H1 (cell line): ENCODE results near the gene CBLC. TPM values are rescaled to one million over a fixed set of nuclear protein-coding genes. Genes with fewer than 3 reads are reported as not detected.

ENCODE experiments used
- CTCF ChIA-PET: fragments of 300-600 bp; sonication (Branson Sonifier 250); formaldehyde crosslinking; loops from one replicate; lab custom pipeline; 2021; ENCODE audit not compliant: partially characterized antibody; lab: Charles Lee
- POLR2A ChIA-PET: fragments of 300-600 bp; sonication (Branson Sonifier 250); formaldehyde crosslinking; loops from one replicate; lab custom pipeline; 2021; ENCODE audit warnings: inconsistent platforms; ENCODE audit not compliant: partially characterized antibody; lab: Charles Lee
- DNase-seq, 2 experiments: peaks; one replicate each; pipeline versions ENCODE4 v3.0.0 to v3.0.0-alpha.2; 2010 to 2022; ENCODE audit warnings: low spot score in 2 of 2, low read depth in 1 of 2, mixed read lengths in 1 of 2
- FAIRE-seq: peaks from 2 replicates; lab custom pipeline; 2011; peaks lifted over from hg19 to GRCh38; lab: Jason Lieb, UNC
- H2AFZ ChIP-seq: 2 replicates; pipeline ENCODE4 v1.8.1; 2012; ENCODE audit warnings: low read length, inconsistent platforms
- H2AK5ac ChIP-seq: 2 replicates; pipeline ENCODE4 v1.6.1; 2013; ENCODE audit warnings: low read depth, low read length
- H2BK120ac ChIP-seq: replicated peaks from 2 replicates; pipeline ENCODE3; 2013; ENCODE audit warnings: low read depth, low read length, inconsistent platforms
- H2BK12ac ChIP-seq: 2 replicates; pipeline ENCODE4 v1.6.1; 2013; ENCODE audit warnings: low read depth, low read length
- H2BK15ac ChIP-seq: 2 replicates; pipeline ENCODE4 v1.6.1; 2013; ENCODE audit warnings: low read length
- H2BK20ac ChIP-seq: 2 replicates; pipeline ENCODE4 v1.6.1; 2013; ENCODE audit warnings: low read length
- H2BK5ac ChIP-seq: 2 replicates; pipeline ENCODE4 v1.6.1; 2013; ENCODE audit warnings: low read depth, low read length
- H3K14ac ChIP-seq: 2 replicates; pipeline ENCODE4 v1.6.1; 2013; ENCODE audit warnings: inconsistent platforms; ENCODE audit not compliant: insufficient read length
- H3K18ac ChIP-seq: 2 replicates; pipeline ENCODE4 v1.6.1; 2013; ENCODE audit warnings: low read length; ENCODE audit errors: extremely low read depth
- H3K23ac ChIP-seq: 2 replicates; pipeline ENCODE4 v1.6.1; 2013; ENCODE audit warnings: inconsistent platforms; ENCODE audit not compliant: insufficient read length
- H3K23me2 ChIP-seq: 2 replicates; pipeline ENCODE4 v1.6.1; 2013; ENCODE audit warnings: low read depth, low read length
- H3K27ac ChIP-seq: 2 replicates; pipeline ENCODE4 v1.6.1; 2011; ENCODE audit warnings: low read depth, low read length, inconsistent platforms
- H3K27me3 ChIP-seq, 4 experiments: replicated peaks in 1 of 4; 1 replicate in 1 of 4; 2 replicates in 3 of 4; pipeline versions ENCODE4 v1.6.1 to v1.8.1; 2011 to 2013; ENCODE audit warnings: low read length in 3 of 4, mild to moderate bottlenecking in 3 of 4, inconsistent platforms in 2 of 4, mixed read lengths in 2 of 4, moderate library complexity in 1 of 4; ENCODE audit not compliant: control insufficient read depth in 3 of 4, insufficient read depth in 3 of 4; ENCODE audit errors: extremely low read depth in 1 of 4
- H3K36me3 ChIP-seq, 4 experiments: 2 replicates each; pipeline versions ENCODE4 v1.6.1 to v1.8.1; 2011 to 2013; ENCODE audit warnings: mild to moderate bottlenecking in 4 of 4, low read length in 3 of 4, moderate library complexity in 2 of 4, control low read depth in 1 of 4, inconsistent platforms in 1 of 4; ENCODE audit not compliant: insufficient read depth in 4 of 4, control insufficient read depth in 2 of 4
- H3K4ac ChIP-seq: replicated peaks from 2 replicates; pipeline ENCODE3; 2013; ENCODE audit warnings: low read length, low read depth, mixed read lengths, inconsistent platforms; ENCODE audit not compliant: insufficient read length
- H3K4me1 ChIP-seq, 4 experiments: replicated peaks in 1 of 4; 1 replicate in 1 of 4; 2 replicates in 3 of 4; pipeline versions ENCODE4 v1.6.1 to v1.8.1; 2011 to 2013; ENCODE audit warnings: low read length in 3 of 4, inconsistent platforms in 2 of 4, mixed read lengths in 1 of 4; ENCODE audit not compliant: insufficient read depth in 4 of 4, control insufficient read depth in 3 of 4
- H3K4me2 ChIP-seq, 2 experiments: 2 replicates each; pipeline versions ENCODE4 v1.6.1 to v1.8.1; 2011 to 2013; ENCODE audit warnings: low read depth in 2 of 2, low read length in 2 of 2, control low read depth in 1 of 2, inconsistent platforms in 1 of 2, mild to moderate bottlenecking in 1 of 2; ENCODE audit not compliant: insufficient read depth in 1 of 2
- H3K4me3 ChIP-seq, 4 experiments: fragments of 200-600, 300-600 bp in 1 of 4; sonication (generic), shearing (Covaris generic), sonication (Bioruptor Twin) in 1 of 4; 2 replicates each; pipeline versions ENCODE4 v1.5.1 to v1.8.1; 2011 to 2016; ENCODE audit warnings: low read length in 4 of 4, low read depth in 3 of 4, control low read depth in 2 of 4, inconsistent platforms in 2 of 4, mild to moderate bottlenecking in 2 of 4, mixed read lengths in 1 of 4, moderate library complexity in 1 of 4; ENCODE audit not compliant: insufficient read depth in 2 of 4; ENCODE audit errors: extremely low read depth in 1 of 4
- H3K56ac ChIP-seq: replicated peaks from 2 replicates; pipeline ENCODE3; 2013; ENCODE audit warnings: low read depth, mild to moderate bottlenecking, mixed read lengths, low read length, inconsistent platforms; ENCODE audit not compliant: insufficient read length
- H3K79me1 ChIP-seq: 2 replicates; pipeline ENCODE4 v1.6.1; 2013; ENCODE audit warnings: low read depth, low read length, control low read depth
- H3K79me2 ChIP-seq, 2 experiments: 2 replicates each; pipeline versions ENCODE4 v1.6.1 to v1.8.1; 2012 to 2013; ENCODE audit warnings: low read length in 2 of 2, mild to moderate bottlenecking in 2 of 2, inconsistent platforms in 1 of 2; ENCODE audit not compliant: insufficient read depth in 2 of 2, control insufficient read depth in 1 of 2
- H3K9ac ChIP-seq, 4 experiments: replicated peaks in 1 of 4; 1 replicate in 1 of 4; 2 replicates in 3 of 4; pipeline versions ENCODE4 v1.6.1 to v1.8.1; 2011 to 2013; ENCODE audit warnings: low read depth in 3 of 4, low read length in 3 of 4, control low read depth in 2 of 4, mild to moderate bottlenecking in 2 of 4, moderate library complexity in 2 of 4, inconsistent platforms in 1 of 4; ENCODE audit errors: extremely low read depth in 1 of 4
- H3K9me3 ChIP-seq, 2 experiments: 2 replicates each; pipeline versions ENCODE4 v1.6.1 to v1.8.1; 2012 to 2013; ENCODE audit warnings: mild to moderate bottlenecking in 2 of 2, moderate library complexity in 2 of 2, control low read depth in 1 of 2, inconsistent platforms in 1 of 2, low read depth in 1 of 2, low read length in 1 of 2, mixed read lengths in 1 of 2; ENCODE audit not compliant: insufficient read depth in 2 of 2
- H4K20me1 ChIP-seq, 2 experiments: replicated peaks in 1 of 2; 2 replicates each; pipeline versions ENCODE3 to v1.8.1; 2011 to 2013; ENCODE audit warnings: inconsistent platforms in 2 of 2, low read length in 2 of 2, mild to moderate bottlenecking in 1 of 2; ENCODE audit not compliant: insufficient read depth in 2 of 2, control insufficient read depth in 1 of 2
- H4K5ac ChIP-seq: 2 replicates; pipeline ENCODE4 v1.6.1; 2013; ENCODE audit warnings: low read length, low read depth, mixed read lengths, inconsistent platforms; ENCODE audit not compliant: insufficient read length
- H4K8ac ChIP-seq: 2 replicates; pipeline ENCODE4 v1.8.0; 2013; ENCODE audit warnings: mild to moderate bottlenecking, moderate library complexity, low read length, inconsistent platforms; ENCODE audit not compliant: insufficient read depth; ENCODE audit errors: extremely low read depth
- H4K91ac ChIP-seq: replicated peaks from 2 replicates; pipeline ENCODE3; 2013; ENCODE audit warnings: low read length, mixed read lengths, inconsistent platforms; ENCODE audit not compliant: insufficient read length
- BRCA1 ChIP-seq: IDR thresholded peaks from 2 replicates; pipeline ENCODE4 v1.6.1; 2012; ENCODE audit warnings: low read depth, low read length, improper control_type of control experiment
- CTBP2 ChIP-seq: IDR thresholded peaks from 2 replicates; pipeline ENCODE4 v1.7.0; 2011; ENCODE audit warnings: borderline replicate concordance, mild to moderate bottlenecking, moderate library complexity, mixed read lengths, low read length; ENCODE audit not compliant: insufficient read depth, insufficient read length
- CTCF ChIP-seq, 3 experiments: IDR thresholded peaks; 1 replicate in 2 of 3; 2 replicates in 1 of 3; pipeline versions ENCODE4 v1.5.1 to v1.6.1; 2011; ENCODE audit warnings: low read length in 3 of 3, mild to moderate bottlenecking in 3 of 3, inconsistent platforms in 2 of 3, low read depth in 1 of 3, moderate library complexity in 1 of 3; ENCODE audit not compliant: insufficient read depth in 1 of 3; ENCODE audit errors: control extremely low read depth in 1 of 3
- RXRA ChIP-seq: IDR thresholded peaks from 2 replicates; pipeline ENCODE4 v1.6.1; 2011; ENCODE audit warnings: low read depth, mild to moderate bottlenecking, low read length, moderate library complexity; ENCODE audit not compliant: insufficient read depth
- SIX5 ChIP-seq: IDR thresholded peaks from 2 replicates; pipeline ENCODE4 v1.6.1; 2011; ENCODE audit warnings: mild to moderate bottlenecking, low read depth, low read length
- SP2 ChIP-seq: IDR thresholded peaks from 2 replicates; pipeline ENCODE4 v1.6.1; 2012; ENCODE audit warnings: mild to moderate bottlenecking, low read length, inconsistent platforms
- USF2 ChIP-seq: IDR thresholded peaks from 2 replicates; pipeline ENCODE4 v1.6.1; 2011; ENCODE audit warnings: low read length, improper control_type of control experiment
- whole genome bisulfite sequencing, 2 experiments: shearing (Covaris generic) in 1 of 2; methylation state at CpG; one replicate each; pipeline versions ENCODE4 v1.1.6 to v1.1.7; 2013 to 2015; ENCODE audit warnings: low lambda C conversion rate in 2 of 2, mixed read lengths in 2 of 2, inconsistent platforms in 1 of 2, low coverage in 1 of 2, missing lambda C conversion rate in 1 of 2; ENCODE audit not compliant: insufficient replicate concordance in 2 of 2, insufficient coverage in 1 of 2, insufficient read length in 1 of 2; ENCODE audit errors: extremely low coverage in 1 of 2, missing lambda C conversion rate in 1 of 2; 5-methylcytosine and 5-hydroxymethylcytosine counted together
- polyA plus RNA-seq, 7 experiments: library from polyadenylated mRNA; depleted of rRNA in 3 of 7; stranded (reverse) in 5 of 7; unstranded in 2 of 7; fragments of >200 nt in 5 of 7; fragments of 200-250 nt in 2 of 7; gene quantifications; 1 replicate in 5 of 7; 2 replicates in 1 of 7; 4 replicates in 1 of 7; pipeline versions ENCODE4 v1.2.1 to v1.2.3, GENCODE V29; 2011 to 2013; ENCODE audit warnings: missing spikeins in 2 of 7, mixed read lengths in 2 of 7
- total RNA-seq: library from RNA; stranded (reverse); fragmentation: NEBNext Ultra II Directional; extraction: Animal tissue kit (Norgen Biotek cat#: 25700); gene quantifications from 2 replicates; pipeline ENCODE4 v1.2.1, GENCODE V29; 2021

The CBLC gene
- total and polyA plus RNA-seq, 2 of the 8 experiments (the other 6 are each of a cell fraction or from before 2014, with no cell fraction given): 17.4 to 35.7 TPM

DNA sequence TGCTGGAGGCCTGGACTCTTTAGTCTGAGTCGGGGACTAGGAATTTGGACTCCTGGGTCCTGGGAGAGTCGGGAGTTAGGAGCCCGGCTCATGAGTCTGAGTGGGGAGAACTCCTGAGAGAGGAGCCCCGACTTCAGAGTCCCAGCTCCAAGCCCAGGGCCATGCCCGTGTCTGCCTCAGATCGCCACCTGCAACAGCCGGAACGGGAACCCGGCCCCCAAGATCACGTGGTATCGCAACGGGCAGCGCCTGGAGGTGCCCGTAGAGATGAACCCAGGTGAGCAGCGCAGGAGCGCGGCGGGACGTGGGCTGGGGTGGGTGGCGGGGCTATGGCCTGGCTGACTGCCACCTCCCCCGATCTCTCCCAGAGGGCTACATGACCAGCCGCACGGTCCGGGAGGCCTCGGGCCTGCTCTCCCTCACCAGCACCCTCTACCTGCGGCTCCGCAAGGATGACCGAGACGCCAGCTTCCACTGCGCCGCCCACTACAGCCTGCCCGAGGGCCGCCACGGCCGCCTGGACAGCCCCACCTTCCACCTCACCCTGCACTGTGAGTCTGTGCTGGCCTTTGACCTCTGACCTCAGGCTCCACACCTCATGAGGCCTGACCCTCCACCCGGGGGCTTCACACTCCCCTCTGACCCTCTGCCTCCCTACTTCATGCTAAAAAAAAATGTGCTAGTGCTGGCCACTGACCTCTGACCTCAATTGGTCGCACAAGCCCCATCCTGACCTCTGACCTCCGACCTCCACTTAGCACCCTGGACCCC lies 35.6 kb downstream of the CBLC start:
- H3K79me1 ChIP-seq: peaks cover 2% of the 10 kb centered on the region; the same call in 1 of the 2 replicates
- peaks cover 4 to 21% (median 12%) of the 10 kb centered on the region in 4 experiments for H3K4me1 ChIP-seq
- peaks cover 9 to 30% (median 21%) of the 10 kb centered on the region in 4 experiments; a peak in 5 of 8 replicates for H3K36me3 ChIP-seq
- H2BK5ac ChIP-seq: no peak overlapping the region
- H4K91ac ChIP-seq: no peak overlapping the region
- no peak overlapping the region for H3K4me3 ChIP-seq
- no peak overlapping the region for H3K4ac ChIP-seq
- H3K18ac ChIP-seq: no peak overlapping the region
- WGBS, 2 experiments: 90% methylated on average over 34 of the region's 38 CpGs; no CpG with 5 or more reads in 1 of the 2 experiments
- no peak overlapping the region for H2AFZ ChIP-seq
- FAIRE-seq (no peak), DNase-seq (peak in 1 of 2 experiments; percentile 59)
- H3K14ac ChIP-seq: no peak overlapping the region
- H3K27me3 ChIP-seq: peaks cover 0 to 2% (median under 1%) of the 10 kb centered on the region in 4 experiments; a peak in 3 of 7 replicates
- H2BK120ac ChIP-seq: no peak overlapping the region
- H2AK5ac ChIP-seq: no peak overlapping the region
- H2BK15ac ChIP-seq: no peak overlapping the region
- no peak overlapping the region for H3K4me2 ChIP-seq
- H3K27ac ChIP-seq: no peak overlapping the region
- POLR2A ChIA-PET: interaction anchor here (1.6 to 6.0 kb wide), 2 partner anchors 9 to 36 kb away, joined by 5 to 37 read pairs; no protein-coding TSS in a partner anchor
- H3K23me2 ChIP-seq: peaks cover 5% of the 10 kb centered on the region; the same call in 1 of the 2 replicates
- no peak overlapping the region for H2BK20ac ChIP-seq
- no peak overlapping the region for H2BK12ac ChIP-seq
- no peak overlapping the region for H3K9ac ChIP-seq
- CTCF ChIA-PET: interaction anchor here (0.6 to 2.0 kb wide), 8 partner anchors 9 to 187 kb away, joined by 3 to 17 read pairs (median 4); partner anchors contain the start of gene NECTIN2
- no peak overlapping the region for H3K56ac ChIP-seq
- no peak overlapping the region for H3K23ac ChIP-seq
- no peak overlapping the region for H4K5ac ChIP-seq
- H3K9me3 ChIP-seq: no peaks in the 10 kb centered on the region
- no peak overlapping the region; the same call in 1 of the 2 replicates for H4K8ac ChIP-seq
- no peaks in the 10 kb centered on the region for H3K79me2 ChIP-seq
- peaks cover 8 to 12% of the 10 kb centered on the region in 2 experiments for H4K20me1 ChIP-seq
- TF ChIP-seq CTCF (IDR thresholded peaks at IDR 0.05; ENCODE audit: control extremely low read depth in 1 of 3, insufficient read depth in 1 of 3, low read depth in 1 of 3, low read length in 3 of 3) (peak; percentile 17 to 50 (median 32)), USF2 (no peak), CTBP2 (no peak), RXRA (no peak), BRCA1 (no peak), SP2 (no peak), SIX5 (no peak)
